ENCODE data around the gene CERK. TPM values are rescaled to one million over a fixed set of nuclear protein-coding genes. Genes with fewer than 3 reads are reported as not detected.

The CERK gene
- 50.0 and 94.3 TPM in 2 replicates for total RNA-seq

DNA sequence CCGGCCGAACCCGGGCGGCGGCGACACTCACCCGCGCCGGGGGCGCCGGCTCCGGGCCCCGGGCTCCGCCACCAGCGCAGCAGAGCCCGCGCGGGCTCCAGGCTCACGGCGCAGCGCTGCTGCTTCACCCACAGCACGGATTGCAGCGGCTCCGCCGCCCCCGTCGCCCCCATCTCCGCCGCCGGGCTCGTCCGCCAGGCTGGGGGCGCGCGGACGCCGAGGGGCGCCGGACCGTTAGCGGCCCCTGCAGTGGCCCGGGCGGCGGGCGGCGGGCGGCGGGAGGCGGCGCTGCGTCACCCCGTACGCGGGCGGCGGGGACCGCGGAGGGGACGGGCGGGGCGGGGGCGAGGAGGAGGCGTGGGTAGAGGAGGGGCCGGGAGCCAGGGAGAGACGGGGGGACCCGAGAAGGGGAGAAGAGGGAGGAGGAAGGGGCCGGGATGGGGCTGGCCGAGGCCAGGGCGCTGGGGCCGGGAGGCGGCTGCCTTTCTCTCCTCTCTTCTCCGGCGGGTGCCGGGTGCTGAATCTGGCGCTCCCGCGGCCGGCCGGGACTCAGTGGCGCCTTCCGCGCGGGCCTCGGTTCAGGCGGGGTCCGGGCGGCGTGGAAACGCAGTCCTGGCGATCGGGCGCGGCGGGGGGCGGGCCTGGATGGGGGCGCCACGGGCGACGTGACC lies at the start of gene CERK:
Gene CERK (minus strand): TSS at position 277 of the 671 bp plus-strand sequence. CDS start 104 bp downstream, at position 173.

GRCh38 chr22:46762238-46763050 lies 24.4 kb upstream of the CERK start, which contains the start of gene TBC1D22A:
Gene TBC1D22A (plus strand): TSS chr22:46762650. CDS start chr22:46762787, 137 bp downstream.

Other genes starting within 250 kb of the CERK start
- gene CELSR1, start 200.6 kb downstream of the CERK start, total RNA-seq, result 2.3 and 74.3 TPM in 2 replicates
- gene GRAMD4, start 117.9 kb downstream of the CERK start, total RNA-seq, result 8.6 and 22.2 TPM in 2 replicates
- gene TBC1D22A, start 24.4 kb upstream of the CERK start, total RNA-seq, result 11.5 and 21.2 TPM in 2 replicates

All from bladder microvascular endothelial cell (primary cell).